A549 (cell line): ENCODE measurements around the gene SPECC1. TPM values are rescaled to one million over a fixed set of nuclear protein-coding genes. Genes with fewer than 3 reads are reported as not detected.
"Not testable (repeated sequence)": the region's sequence is repeated elsewhere in the genome, so short reads cannot be mapped to it uniquely, and the experiment has no call there.

Source experiments
- ATAC-seq, 2 experiments: fragments of 200-7000 bp in 1 of 2; fragments of >200 bp in 1 of 2; cut with Nextera tagmentation in 1 of 2; cut with Tn5 transposase in 1 of 2; 3 replicates each; pipeline versions ENCODE4 v1.8.0 to v1.9.1; 2018 to 2020; ENCODE audit warnings: mild to moderate bottlenecking in 1 of 2, moderate library complexity in 1 of 2
- CTCF ChIA-PET: fragments of 300-600 bp; sonication (Branson Sonifier 250); formaldehyde crosslinking; extraction: SDS; loops from one replicate; lab custom pipeline; 2021; ENCODE audit warnings: antibody characterized with exemption, inconsistent platforms; lab: Yijun Ruan, JAX
- POLR2A ChIA-PET: fragments of 350-600 bp; formaldehyde crosslinking; extraction: SDS; loops from one replicate; lab custom pipeline; 2021; ENCODE audit warnings: antibody characterized with exemption, inconsistent platforms; lab: Yijun Ruan, JAX
- DNase-seq, 2 experiments: peaks; one replicate each; pipeline versions ENCODE4 v3.0.0 to v3.0.0-alpha.2; 2011 to 2016; ENCODE audit warnings: low read depth in 1 of 2, low spot score in 1 of 2
- FAIRE-seq: peaks from 2 replicates; lab custom pipeline; 2011; peaks lifted over from hg19 to GRCh38; lab: Jason Lieb, UNC
- H3K27ac ChIP-seq, 2 experiments: fragments of >200 bp; sonication (Bioruptor Twin); formaldehyde crosslinking; 3 replicates each; pipeline ENCODE4 v1.5.1; 2016 to 2017
- H3K4me1 ChIP-seq: fragments of >200 bp; sonication (Bioruptor Twin); formaldehyde crosslinking; 3 replicates; pipeline ENCODE4 v1.6.1; 2016
- H3K4me2 ChIP-seq: fragments of >200 bp; sonication (Bioruptor Twin); formaldehyde crosslinking; 3 replicates; pipeline ENCODE4 v1.6.1; 2016
- H3K4me3 ChIP-seq: fragments of >200 bp; sonication (Bioruptor Twin); formaldehyde crosslinking; 3 replicates; pipeline ENCODE4 v1.5.1; 2016
- H3K9me3 ChIP-seq: fragments of >200 bp; sonication (Bioruptor Twin); formaldehyde crosslinking; 3 replicates; pipeline ENCODE4 v1.6.1; 2016
- ATOH8 ChIP-seq: fragments of 250-450 bp; sonication (Bioruptor Pico); IDR thresholded peaks from 2 replicates; pipeline ENCODE4 v1.5.0; 2020; ENCODE audit warnings: low read depth, mild to moderate bottlenecking, moderate library complexity
- BHLHE40 ChIP-seq: IDR thresholded peaks from 2 replicates; pipeline ENCODE4 v1.6.1; 2012; ENCODE audit warnings: low read depth, low read length, inconsistent platforms
- CEBPB ChIP-seq, 2 experiments: fragments of >200 bp in 1 of 2; sonication (Bioruptor Twin) in 1 of 2; formaldehyde crosslinking in 1 of 2; IDR thresholded peaks; 2 replicates each; pipeline ENCODE4 v1.6.1; 2012 to 2016
- CHD4 ChIP-seq: fragments of 200-600 bp; sonication (generic); IDR thresholded peaks from 2 replicates; pipeline ENCODE4 v1.6.1; 2016; ENCODE audit warnings: antibody characterized with exemption, mild to moderate bottlenecking, borderline replicate concordance
- ELK1 ChIP-seq: fragments of 150-350 bp; IDR thresholded peaks from 2 replicates; pipeline ENCODE4 v1.6.1; 2014; ENCODE audit warnings: low read depth, mild to moderate bottlenecking, low read length
- EP300 ChIP-seq, 2 experiments: fragments of >200 bp; sonication (Bioruptor Twin); formaldehyde crosslinking; IDR thresholded peaks; 2 replicates in 1 of 2; 3 replicates in 1 of 2; pipeline ENCODE4 v1.6.1; 2016 to 2017
- FOXS1 ChIP-seq: fragments of 250-450 bp; sonication (Bioruptor Pico); IDR thresholded peaks from 2 replicates; pipeline ENCODE4 v1.5.0; 2020; ENCODE audit warnings: mild to moderate bottlenecking, moderate library complexity
- HES2 ChIP-seq: fragments of >200 bp; sonication (Bioruptor Twin); formaldehyde crosslinking; IDR thresholded peaks from 2 replicates; pipeline ENCODE4 v1.6.1; 2016
- HEYL ChIP-seq: fragments of 250-450 bp; sonication (Bioruptor Pico); IDR thresholded peaks from 2 replicates; pipeline ENCODE4 v1.8.0; 2021; ENCODE audit warnings: mild to moderate bottlenecking, moderate library complexity
- HOXB13 ChIP-seq: fragments of 250-450 bp; sonication (Bioruptor Pico); IDR thresholded peaks from 2 replicates; pipeline ENCODE4 v1.5.0; 2020; ENCODE audit warnings: low read depth, mild to moderate bottlenecking, moderate library complexity
- HOXB5 ChIP-seq: fragments of 250-450 bp; sonication (Bioruptor Pico); IDR thresholded peaks from 2 replicates; pipeline ENCODE4 v1.5.0; 2020; ENCODE audit warnings: mild to moderate bottlenecking, moderate library complexity
- JUN ChIP-seq, 2 experiments: fragments of >200 bp; sonication (Bioruptor Twin); formaldehyde crosslinking; IDR thresholded peaks; 2 replicates in 1 of 2; 3 replicates in 1 of 2; pipeline ENCODE4 v1.6.1; 2016 to 2017
- MAFK ChIP-seq: fragments of 450-650 bp; IDR thresholded peaks from 2 replicates; pipeline ENCODE4 v1.6.1; 2014; ENCODE audit not compliant: partially characterized antibody
- MAZ ChIP-seq: fragments of 150-350 bp; IDR thresholded peaks from 2 replicates; pipeline ENCODE4 v1.6.1; 2014; ENCODE audit warnings: antibody characterized with exemption, low read depth, low read length, borderline replicate concordance
- NPAS2 ChIP-seq: fragments of 250-450 bp; sonication (Bioruptor Pico); IDR thresholded peaks from 2 replicates; pipeline ENCODE4 v1.8.0; 2022; ENCODE audit warnings: mild to moderate bottlenecking, moderate library complexity, borderline replicate concordance
- NR3C1 ChIP-seq: fragments of >200 bp; sonication (Bioruptor Twin); formaldehyde crosslinking; IDR thresholded peaks from 3 replicates; pipeline ENCODE4 v1.6.1; 2017
- POLR2AphosphoS2 ChIP-seq: conservative IDR thresholded peaks from 2 replicates; pipeline ENCODE4 v1.6.1; 2012; ENCODE audit warnings: low read length, improper control_type of control experiment, inconsistent platforms
- RARB ChIP-seq: fragments of 250-450 bp; sonication (Bioruptor Pico); IDR thresholded peaks from 2 replicates; pipeline ENCODE4 v1.8.0; 2021; ENCODE audit warnings: mild to moderate bottlenecking, moderate library complexity
- RFX5 ChIP-seq: fragments of 450-650 bp; IDR thresholded peaks from 2 replicates; pipeline ENCODE4 v1.7.1; 2014; ENCODE audit warnings: antibody characterized with exemption, mild to moderate bottlenecking, moderate library complexity
- SMC3 ChIP-seq: fragments of >200 bp; sonication (Bioruptor Twin); formaldehyde crosslinking; IDR thresholded peaks from 3 replicates; pipeline ENCODE4 v1.6.1; 2018; ENCODE audit warnings: inconsistent platforms
- ZSCAN20 ChIP-seq: fragments of 250-450 bp; sonication (Bioruptor Pico); IDR thresholded peaks from 2 replicates; pipeline ENCODE4 v1.8.0; 2022; ENCODE audit warnings: mild to moderate bottlenecking, moderate library complexity
- WGBS: methylation state at CpG from one replicate; pipeline ENCODE4 v1.1.6; 2017; ENCODE audit errors: missing lambda C conversion rate; 5-methylcytosine and 5-hydroxymethylcytosine counted together
- polyA plus RNA-seq, 4 experiments: library from polyadenylated mRNA; depleted of rRNA in 3 of 4; stranded (reverse); fragments of >200 nt; fragmentation: RNase III in 1 of 4; extraction: RNeasy Plus Mini Kit Qiagen cat#74134 plus additional on column Dnase treatment in 1 of 4; gene quantifications; 2 replicates in 3 of 4; 3 replicates in 1 of 4; pipeline ENCODE4 v1.2.3, GENCODE V29; 2011 to 2017
- TF ChIP-seq, protein P1 (sequence below): fragments of 250-450 bp; sonication (Bioruptor Pico); IDR thresholded peaks from 2 replicates; pipeline ENCODE4 v1.5.0; 2021; ENCODE audit warnings: mild to moderate bottlenecking, moderate library complexity, borderline replicate concordance

Gene SPECC1
- polyA plus RNA-seq, 2 of the 4 experiments (the other 2 are of a cell fraction), result 45.1 to 66.2 TPM

GRCh38 chr17:20157001-20157310 is 147.8 kb downstream of the SPECC1 start:
- no peak for ATAC-seq

GRCh38 chr17:20158580-20158979 is 149.4 kb downstream of the SPECC1 start:
- no peak for FAIRE-seq
- H3K4me2 ChIP-seq, result no peak overlapping the region

More at GRCh38 chr17:20157001-20157310, 147.8 kb downstream of the SPECC1 start:
- FAIRE-seq, result no peak
- 81% methylated on average over 12 of the region's 12 CpGs for WGBS
- TF ChIP-seq BHLHE40 (no peak), NPAS2 (CRISPR knock-in tag) (no peak), EP300 (IDR thresholded peaks at IDR 0.05) (no peak), HOXB13 (CRISPR knock-in tag) (no peak), CHD4 (no peak), MAFK (no peak), NR3C1 (no peak), RFX5 (no peak), MAZ (no peak)
- no peaks in the 10 kb centered on the region for H3K9me3 ChIP-seq
- CTCF ChIA-PET, result interaction anchor here (0.7 to 4.5 kb wide), 8 partner anchors 12 to 147 kb away, joined by 3 to 21 read pairs (median 4); no protein-coding TSS in a partner anchor
- peaks cover 25% of the 10 kb centered on the region for H3K4me1 ChIP-seq
- peak overlapping the region; percentile 91 for H3K4me2 ChIP-seq
- H3K27ac ChIP-seq, result peak overlapping the region; percentile 81 to 91
- POLR2A ChIA-PET, result interaction anchor here (0.8 to 2.4 kb wide), 5 partner anchors 12 to 70 kb away, joined by 3 to 32 read pairs (median 9); no protein-coding TSS in a partner anchor
- no peak for DNase-seq
- H3K4me3 ChIP-seq, result peak overlapping the region; percentile 69

GRCh38 chr17:20159406-20160069 is 150.4 kb downstream of the SPECC1 start:
- Histone ChIP-seq H3K9me3 (no peaks in the 10 kb centered on the region), H3K4me3 (no peak overlapping the region), H3K4me1 (peaks cover 25% of the 10 kb centered on the region), H3K27ac (no peak overlapping the region), H3K4me2 (no peak overlapping the region)
- ATAC-seq (no peak), FAIRE-seq (no peak), DNase-seq (no peak)
- no peak for TF ChIP-seq SMC3
- peak in 1 of 2 experiments; percentile 19; a peak in 1 of 4 replicates for TF ChIP-seq CEBPB (IDR thresholded peaks at IDR 0.05)
- POLR2A ChIA-PET, result interaction anchor here (1.3 kb wide), 1 partner anchor 47 kb away, joined by 3 read pairs; no protein-coding TSS in a partner anchor
- WGBS, result 95% methylated on average over 4 of the region's 4 CpGs
- CTCF ChIA-PET, result interaction anchor here (1.0 to 4.5 kb wide), 4 partner anchors 12 to 161 kb away, joined by 3 to 21 read pairs (median 4); no protein-coding TSS in a partner anchor

More at GRCh38 chr17:20158580-20158979, 149.4 kb downstream of the SPECC1 start:
- Histone ChIP-seq H3K4me1 (peaks cover 25% of the 10 kb centered on the region), H3K4me3 (no peak overlapping the region), H3K27ac (no peak overlapping the region), H3K9me3 (no peaks in the 10 kb centered on the region)
- ChIA-PET POLR2A (interaction anchor here (1.3 kb wide), 1 partner anchor 48 kb away, joined by 3 read pairs; no protein-coding TSS in a partner anchor), CTCF (interaction anchor here (0.6 to 4.5 kb wide), 6 partner anchors 10 to 625 kb away, joined by 3 to 21 read pairs (median 4); partner anchors contain the start of gene SLC47A1)
- TF ChIP-seq HEYL (CRISPR knock-in tag), result no peak
- ATAC-seq, result no peak
- no peak for DNase-seq
- 82% methylated on average over 5 of the region's 5 CpGs for WGBS

DNA sequence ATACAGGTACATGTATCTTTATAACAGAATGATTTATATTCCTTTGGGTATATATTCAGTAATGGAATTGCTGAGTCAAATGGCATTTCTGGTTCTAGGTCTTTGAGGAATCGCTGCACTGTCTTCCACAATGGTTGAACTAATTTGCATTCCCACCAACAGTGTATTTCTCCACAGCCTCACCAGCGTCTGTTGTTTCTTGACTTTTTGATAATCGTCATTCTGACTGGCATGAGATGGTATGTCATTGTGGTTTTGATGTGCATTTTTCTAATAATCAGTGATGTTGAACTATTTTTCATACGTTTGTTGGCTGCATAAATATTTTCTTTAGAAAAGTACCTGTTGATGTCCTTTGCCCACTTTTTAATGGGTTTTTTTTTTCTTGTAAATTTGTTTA is 156.4 kb downstream of the SPECC1 start:
- H3K4me1 ChIP-seq, ATAC-seq, FAIRE-seq, DNase-seq, CTCF ChIA-PET, H3K9me3 ChIP-seq, H3K27ac ChIP-seq, H3K4me3 ChIP-seq, H3K4me2 ChIP-seq, POLR2A ChIA-PET: not testable (repeated sequence)
- WGBS, result 85% methylated on average over 4 of the region's 4 CpGs

DNA sequence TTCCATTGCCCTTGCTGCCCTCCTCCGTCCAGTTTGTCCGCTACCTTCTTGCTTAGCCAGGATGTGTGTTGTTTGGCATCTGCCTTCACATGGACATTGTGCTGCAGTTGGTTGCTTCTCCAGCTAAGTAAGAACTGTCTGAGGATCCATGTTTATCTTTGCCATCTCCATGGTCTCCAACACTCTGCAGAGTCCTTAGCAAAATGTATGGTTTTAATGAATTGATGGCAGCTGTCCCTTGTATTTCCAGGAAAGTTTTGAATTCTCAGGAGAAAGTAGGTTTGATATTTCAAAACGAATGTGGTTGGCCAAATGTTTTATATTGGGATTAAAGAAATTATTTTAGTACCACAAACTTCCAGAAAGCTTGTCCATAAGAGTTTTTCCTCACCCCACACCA is 160.9 kb downstream of the SPECC1 start:
- Histone ChIP-seq H3K27ac (no peak overlapping the region), H3K4me2 (no peak overlapping the region), H3K4me1 (peaks cover 38% of the 10 kb centered on the region), H3K9me3 (no peaks in the 10 kb centered on the region), H3K4me3 (no peak overlapping the region)
- FAIRE-seq (no peak), DNase-seq (no peak), ATAC-seq (no peak)
- WGBS, result 84% methylated on average over 3 of the region's 3 CpGs
- ChIA-PET POLR2A (no interaction called here), CTCF (no interaction called here)
- TF ChIP-seq FOXS1 (CRISPR knock-in tag), result no peak
- TF ChIP-seq ATOH8, result no peak
- TF ChIP-seq ZSCAN20, result no peak
- TF ChIP-seq, protein P1, sequence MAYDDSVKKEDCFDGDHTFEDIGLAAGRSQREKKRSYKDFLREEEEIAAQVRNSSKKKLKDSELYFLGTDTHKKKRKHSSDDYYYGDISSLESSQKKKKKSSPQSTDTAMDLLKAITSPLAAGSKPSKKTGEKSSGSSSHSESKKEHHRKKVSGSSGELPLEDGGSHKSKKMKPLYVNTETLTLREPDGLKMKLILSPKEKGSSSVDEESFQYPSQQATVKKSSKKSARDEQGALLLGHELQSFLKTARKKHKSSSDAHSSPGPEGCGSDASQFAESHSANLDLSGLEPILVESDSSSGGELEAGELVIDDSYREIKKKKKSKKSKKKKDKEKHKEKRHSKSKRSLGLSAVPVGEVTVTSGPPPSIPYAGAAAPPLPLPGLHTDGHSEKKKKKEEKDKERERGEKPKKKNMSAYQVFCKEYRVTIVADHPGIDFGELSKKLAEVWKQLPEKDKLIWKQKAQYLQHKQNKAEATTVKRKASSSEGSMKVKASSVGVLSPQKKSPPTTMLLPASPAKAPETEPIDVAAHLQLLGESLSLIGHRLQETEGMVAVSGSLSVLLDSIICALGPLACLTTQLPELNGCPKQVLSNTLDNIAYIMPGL (CRISPR knock-in tag), result no peak
- no peak for TF ChIP-seq ELK1
- no peak for TF ChIP-seq HES2
- TF ChIP-seq HOXB5 (CRISPR knock-in tag), result no peak
- TF ChIP-seq SMC3, result no peak
- no peak for TF ChIP-seq MAZ
- TF ChIP-seq JUN (IDR thresholded peaks at IDR 0.05), result no peak
- TF ChIP-seq RARB (CRISPR knock-in tag), result no peak
- TF ChIP-seq MAFK, result no peak
- no peak for TF ChIP-seq POLR2AphosphoS2
